Stimulated activated CD4-positive, alpha-beta T cell treated with anti-CD3 and anti-CD28 coated beads, TNF-alpha, amount 100 ng/mL, for 4 hours (primary cell): ENCODE results near the gene LY6G6C.
A peak's percentile ranks its signal among the peaks of the same experiment; 100 is the strongest.

Experiments
- DNase-seq, 3 experiments: peaks; one replicate each; pipeline ENCODE4 v3.0.0-alpha.2; 2020; ENCODE audit warnings: low read depth in 3 of 3

LY6G6C gene

DNA sequence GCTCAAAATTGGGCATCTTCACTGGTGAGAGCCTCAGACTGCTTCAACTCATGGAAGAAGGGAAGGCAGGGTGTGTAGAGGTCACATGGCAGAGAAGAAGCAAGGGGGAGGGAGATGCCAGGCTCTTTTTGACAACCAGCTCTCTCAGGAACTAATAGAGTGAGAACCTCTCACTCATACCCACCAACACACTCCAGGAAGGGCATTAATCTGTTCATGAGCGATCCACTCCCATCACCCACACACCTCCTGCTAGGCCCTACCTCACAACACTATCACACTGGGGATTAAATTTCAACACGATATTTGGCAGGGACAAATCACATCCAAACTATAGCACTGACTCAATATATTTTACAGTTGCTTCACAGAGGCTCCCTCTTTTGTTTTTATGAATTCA, 20.3 kb upstream of the LY6G6C start:
- no peak for DNase-seq

DNA sequence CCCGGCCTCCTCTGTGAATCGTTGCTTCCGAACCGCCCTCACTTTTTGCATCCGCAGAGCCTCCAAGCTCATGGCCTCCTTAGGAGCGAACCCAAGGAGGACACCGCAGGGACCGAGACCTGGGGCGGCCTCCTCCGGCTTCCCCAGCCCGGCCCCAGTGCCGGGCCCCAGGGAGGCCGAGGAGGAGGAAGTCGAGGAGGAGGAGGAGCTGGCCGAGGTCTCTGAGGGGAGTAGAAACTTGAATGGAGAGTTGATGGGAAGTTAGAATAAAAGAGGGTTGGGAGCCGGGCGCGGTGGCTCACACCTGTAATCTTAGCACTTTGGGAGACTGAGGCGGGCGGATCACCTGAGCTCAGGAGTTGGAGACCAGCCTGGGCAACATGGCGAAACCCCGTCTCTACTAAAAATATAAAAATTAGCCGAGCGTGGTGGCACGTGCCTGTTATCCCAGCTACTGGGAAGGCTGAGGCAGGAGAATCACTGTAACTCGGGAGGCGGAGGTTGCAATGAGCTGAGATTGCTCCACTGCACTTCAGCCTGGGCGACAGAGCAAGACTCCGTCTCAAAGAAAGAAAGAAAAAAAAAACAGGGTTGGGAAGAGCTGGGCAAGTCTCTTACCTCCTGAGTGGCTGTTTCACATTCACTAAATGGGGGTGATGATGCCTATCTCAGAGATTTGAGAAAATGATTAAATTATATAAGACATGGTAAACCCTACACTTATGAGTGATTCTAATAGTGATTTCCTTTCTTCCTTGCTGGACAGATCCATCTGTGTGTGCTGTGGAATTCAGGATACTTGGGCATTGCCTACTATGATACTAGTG, 19.1 kb upstream of the LY6G6C start:
- DNase-seq, result peak in 1 of 3 experiments; percentile 26

DNA sequence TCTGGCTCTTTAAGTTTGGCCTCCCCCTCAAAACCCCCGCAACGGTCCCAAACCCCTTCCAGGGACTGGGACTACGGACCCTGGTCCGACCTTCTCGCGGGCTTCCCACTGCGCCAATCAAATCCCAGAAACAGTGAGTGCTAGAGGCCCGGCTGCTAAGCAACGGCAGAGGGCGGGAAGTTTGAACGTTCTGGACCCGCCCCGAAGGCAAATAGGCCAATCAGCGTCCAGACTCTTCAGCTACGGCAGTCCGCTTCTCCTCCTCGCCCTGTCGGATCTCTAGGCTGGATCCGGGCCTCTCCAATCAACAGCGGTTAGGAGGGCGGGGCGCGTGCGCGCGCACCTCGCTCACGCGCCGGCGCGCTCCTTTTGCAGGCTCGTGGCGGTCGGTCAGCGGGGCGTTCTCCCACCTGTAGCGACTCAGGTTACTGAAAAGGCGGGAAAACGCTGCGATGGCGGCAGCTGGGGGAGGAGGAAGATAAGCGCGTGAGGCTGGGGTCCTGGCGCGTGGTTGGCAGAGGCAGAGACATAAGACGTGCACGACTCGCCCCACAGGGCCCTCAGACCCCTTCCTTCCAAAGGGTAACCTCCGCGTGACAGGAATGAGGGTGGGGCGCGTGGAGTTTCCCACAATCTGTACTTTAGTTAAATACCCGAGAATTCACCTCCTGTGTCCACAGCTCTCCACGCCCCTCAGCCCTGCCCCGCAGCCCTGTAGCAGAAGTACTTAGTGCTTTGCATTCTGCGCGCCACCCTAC, 18.3 kb upstream of the LY6G6C start, which contains the start of gene MSH5:
MSH5 (plus strand) TSS at position 367 of the 758 bp plus-strand sequence. CDS start 462 bp downstream, outside the sequence.
- peak; percentile 87 to 91 (median 88) for DNase-seq

DNA sequence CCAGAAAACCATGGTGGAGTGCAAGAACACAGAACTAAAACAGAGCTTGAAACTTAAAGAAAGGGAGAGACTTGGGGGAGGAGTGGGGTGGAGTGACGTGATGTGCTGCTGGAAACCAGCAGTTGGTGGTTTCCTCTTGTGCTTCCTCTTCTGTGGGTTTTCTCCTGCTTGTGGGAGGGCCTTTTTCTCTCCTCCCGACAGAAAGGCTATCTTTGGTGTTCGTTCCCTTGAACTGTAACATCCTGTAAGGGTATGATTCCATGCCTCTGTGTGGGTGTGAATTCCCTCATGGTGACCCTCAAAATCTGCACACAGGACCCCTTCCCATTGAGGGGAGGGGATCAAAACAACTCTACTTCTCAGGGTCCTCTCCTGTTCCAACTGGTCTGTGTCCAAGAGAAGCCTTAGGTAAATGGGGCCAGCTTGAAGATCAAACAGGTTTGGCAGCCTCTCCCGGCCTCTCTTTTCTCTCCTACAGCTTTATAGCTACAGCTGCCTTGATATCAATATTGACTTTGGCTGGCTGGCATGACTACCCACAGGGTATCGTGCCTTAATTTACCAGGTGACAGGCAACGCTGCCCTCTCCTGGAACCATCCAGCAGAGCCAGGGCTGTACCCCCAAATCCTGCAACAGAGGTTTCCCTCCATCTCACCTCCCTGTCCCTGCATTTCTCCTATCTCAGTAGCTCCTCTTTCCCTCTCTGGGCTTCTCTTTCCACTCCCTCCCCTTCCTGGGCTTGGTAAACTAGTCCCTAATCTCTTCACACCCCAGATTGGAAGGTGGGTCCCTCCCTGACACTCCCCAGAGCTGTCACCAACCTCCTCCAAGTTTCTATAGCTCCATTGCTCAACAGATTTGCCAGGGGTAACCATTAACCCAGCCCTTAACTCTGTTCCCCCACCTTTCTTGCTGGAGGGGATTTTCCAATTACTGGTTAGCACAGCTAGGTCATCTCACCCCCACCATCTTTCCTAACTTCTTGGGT, 16.7 kb upstream of the LY6G6C start:
- DNase-seq, result peak; percentile 20 to 49 (median 43)

DNA sequence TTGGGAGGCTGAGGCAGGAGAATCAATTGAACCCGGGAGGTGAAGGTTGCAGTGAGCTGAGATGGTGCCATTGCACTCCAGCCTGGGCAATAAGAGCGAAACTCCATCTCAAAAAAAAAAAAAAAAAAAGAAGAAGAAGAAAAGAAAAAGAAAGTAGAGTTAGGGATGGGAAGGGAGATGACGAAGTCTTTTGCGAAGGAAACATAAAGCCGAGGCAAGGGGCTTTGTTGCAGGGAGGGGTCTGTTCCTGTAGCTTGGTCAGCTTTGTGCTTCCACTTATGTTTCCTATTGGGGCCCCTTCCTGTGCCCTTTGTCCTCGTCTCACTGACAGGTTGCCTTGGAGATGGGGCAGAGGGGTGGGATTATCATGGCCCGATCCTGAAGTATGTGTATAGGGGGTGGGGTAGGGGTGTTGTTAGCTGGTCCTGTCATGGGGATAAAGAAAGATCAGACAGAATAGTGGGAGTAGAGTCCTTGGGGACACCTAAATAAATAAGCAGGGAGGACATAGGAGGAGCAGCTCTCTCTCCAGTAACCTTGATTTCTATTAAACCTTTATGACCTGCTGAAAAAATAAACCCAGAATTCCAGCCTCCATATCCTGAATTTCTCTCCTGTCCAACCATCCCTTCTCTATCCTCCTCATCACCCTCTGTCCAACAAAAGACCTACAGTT, 15.9 kb upstream of the LY6G6C start:
- no peak for DNase-seq

DNA sequence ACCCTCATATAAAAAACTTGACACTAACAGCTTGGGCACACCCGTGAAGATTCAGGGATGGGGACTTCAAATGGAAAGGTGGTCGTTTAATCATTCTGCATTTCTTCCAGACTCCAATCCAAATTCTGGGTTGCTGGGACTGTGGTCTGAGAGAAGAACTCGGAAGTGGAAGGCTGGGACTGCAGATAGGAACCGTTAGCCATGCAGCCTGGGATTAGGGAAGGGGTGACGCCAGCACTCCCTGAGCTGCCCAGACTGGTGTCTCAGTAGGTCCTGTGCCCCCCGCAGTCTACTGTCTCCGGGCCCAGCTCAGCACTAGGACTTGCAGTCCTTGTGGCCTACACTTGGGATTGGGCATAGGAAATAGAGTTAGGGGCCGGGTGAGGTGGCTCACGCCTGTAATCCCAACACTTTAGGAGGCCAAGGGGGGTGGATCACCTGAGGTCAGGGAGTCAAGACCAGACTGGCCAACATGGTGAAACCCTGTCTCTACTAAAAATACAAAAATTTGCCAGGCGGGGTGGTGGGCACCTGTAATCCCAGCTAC, 15.3 kb upstream of the LY6G6C start:
- no peak for DNase-seq

DNA sequence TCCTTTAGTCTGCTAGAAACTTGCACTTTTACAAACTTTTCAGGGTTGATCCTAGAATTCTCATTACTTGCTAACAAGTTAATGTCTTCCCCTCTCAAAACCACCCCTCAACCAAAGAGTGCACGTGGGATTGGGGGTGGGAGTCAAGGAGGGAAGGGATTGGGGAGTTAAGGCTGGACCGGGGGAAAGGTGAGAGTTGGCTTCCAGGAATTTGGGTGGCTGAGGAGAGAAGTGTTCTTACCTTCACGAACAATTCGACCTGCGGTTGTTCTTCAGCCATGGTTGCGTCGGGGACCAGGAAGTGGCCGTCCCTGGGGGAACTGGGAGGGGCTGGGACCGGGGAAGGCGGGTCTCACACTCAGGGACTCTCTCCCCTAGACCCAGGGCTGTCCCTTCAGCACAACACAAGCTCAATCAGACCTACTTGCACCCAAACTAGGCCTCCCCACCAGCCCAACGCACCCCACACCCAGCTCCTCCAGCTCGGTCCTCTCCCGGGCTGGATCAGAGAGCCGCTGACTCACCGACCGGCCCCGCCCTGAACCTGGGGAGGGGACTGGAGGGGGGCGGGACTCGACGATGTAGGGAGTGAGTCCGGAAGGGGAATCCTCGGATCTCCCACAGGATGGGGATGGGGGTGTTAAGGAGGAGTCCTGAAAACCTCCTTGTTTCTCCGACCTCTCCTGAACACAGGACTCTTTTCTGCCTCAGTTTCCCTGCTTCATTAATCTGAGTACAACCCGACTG, 14.6 kb upstream of the LY6G6C start, which contains the start of gene CLIC1:
CLIC1 (minus strand) TSS at position 510 of the 747 bp plus-strand sequence; CDS start at position 280, 230 bp downstream.
- DNase-seq, result peak; percentile 65 to 69 (median 67)

DNA sequence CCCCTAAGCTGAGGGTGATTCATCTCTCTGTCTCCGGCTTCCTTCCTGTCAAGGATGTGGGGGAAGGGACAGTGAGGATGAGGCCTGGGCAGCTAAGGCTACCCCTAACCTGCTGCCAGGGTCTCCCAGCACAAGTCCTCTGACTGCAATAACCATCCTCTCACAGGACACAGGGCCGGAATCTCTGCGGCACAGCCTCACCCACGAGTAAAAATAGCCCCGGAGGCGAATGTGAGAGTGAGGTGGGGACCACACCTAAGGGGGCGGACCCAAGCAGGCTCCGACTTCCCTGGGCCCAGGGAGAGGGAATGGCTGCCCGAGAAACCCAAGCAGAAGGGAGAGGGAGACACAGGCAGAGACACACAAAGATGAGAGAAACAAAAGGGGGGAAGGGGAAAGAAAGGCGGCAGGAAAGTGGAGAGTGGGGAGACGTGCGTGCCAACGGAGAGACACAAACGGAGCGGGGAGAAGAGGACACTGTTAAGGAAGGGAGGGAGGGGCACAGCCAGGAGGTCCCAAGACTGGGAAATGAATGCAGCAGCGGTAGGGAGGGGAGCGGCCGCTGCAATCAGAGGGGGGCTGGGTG, 13.4 kb upstream of the LY6G6C start:
- peak in 1 of 3 experiments; percentile 33 for DNase-seq

DNA sequence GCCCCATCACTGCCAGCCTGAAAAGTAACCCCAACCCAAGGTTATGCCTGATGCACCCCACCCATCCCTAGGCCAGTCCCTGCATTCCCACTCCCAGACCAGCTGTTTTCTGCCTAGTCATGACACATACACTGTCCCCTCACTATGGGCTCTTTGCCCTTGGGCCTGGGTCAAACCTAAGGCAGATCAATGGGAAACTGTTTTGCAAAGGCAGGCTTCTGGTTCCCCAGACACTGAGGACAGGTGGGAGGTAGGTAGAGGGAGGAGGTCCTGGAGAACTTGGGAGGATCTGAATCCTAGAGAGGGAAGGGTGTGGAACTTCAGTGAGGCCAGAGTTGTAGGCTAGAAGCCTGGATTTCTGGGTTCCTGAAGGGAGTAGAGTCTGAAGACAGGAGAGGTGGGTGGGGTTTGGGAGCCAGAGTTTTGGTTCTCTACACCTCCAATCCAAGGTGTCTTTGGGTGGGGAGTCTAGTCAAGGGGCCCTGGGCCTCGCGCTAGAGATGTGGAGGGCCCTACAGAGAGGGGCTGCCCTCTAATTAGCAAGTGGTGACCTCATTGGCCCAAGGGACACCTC, 12.8 kb upstream of the LY6G6C start:
- no peak for DNase-seq

DNA sequence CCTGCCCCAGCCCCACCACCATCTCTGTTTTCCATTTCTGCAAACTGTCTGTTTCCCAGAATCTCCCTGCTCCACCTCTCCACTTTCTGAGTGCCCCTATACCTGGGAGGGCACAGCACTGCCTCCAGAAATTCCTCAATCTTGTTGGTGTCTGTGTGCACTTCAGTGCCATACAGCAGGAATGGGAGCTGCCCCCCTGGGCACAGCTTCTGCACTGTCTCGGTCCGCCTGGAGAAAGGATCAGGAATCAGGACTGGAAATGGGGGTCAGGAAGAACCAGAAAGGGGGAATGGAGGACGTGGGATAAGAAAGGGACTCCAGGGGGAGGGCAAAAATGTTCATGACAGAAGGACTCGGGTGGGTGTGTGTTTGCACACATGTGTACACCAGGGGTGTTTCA, 12.2 kb upstream of the LY6G6C start:
- no peak for DNase-seq

DNA sequence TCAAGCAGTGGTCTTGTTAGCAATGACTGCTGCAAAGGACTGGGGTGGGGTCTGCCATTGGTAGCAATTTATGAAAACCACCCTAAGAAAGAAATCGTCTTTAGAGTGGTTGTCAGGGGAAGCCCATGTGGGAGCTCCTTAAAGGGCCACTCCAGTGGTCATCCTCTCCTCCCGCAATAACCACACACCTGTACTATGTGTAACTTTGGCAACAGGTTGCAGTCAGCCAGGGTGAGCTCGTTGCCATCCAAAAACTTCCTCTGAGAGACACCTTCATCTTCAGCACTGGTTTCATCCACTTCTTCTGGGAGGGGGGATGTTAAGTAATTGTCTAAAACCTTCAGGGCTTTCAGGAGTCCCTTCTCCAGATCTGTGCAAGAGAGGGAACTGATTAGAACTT, 10.5 kb upstream of the LY6G6C start:
- no peak for DNase-seq

DNA sequence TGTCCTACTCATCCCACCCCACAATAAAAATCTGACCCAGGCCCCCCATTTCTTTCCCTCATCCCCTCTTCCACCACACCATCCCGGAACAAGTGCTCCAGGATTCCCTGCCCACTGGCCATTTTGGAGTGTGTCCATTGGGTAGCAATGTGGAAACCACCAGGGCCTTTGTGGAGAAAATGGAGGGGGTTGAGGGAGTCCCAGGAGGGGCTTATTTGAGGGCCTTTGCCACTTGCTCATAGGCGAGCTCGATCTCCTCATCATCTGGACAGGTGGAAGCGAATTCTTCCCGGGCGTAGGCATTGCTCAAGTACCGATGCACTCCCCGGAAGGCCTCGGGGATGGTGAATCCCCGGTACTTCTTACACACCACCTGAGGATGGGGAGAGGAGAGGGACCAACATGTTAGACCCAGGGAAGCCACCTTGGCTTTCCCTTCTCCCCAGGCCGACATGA, 9.1 kb upstream of the LY6G6C start:
- no peak for DNase-seq

DNA sequence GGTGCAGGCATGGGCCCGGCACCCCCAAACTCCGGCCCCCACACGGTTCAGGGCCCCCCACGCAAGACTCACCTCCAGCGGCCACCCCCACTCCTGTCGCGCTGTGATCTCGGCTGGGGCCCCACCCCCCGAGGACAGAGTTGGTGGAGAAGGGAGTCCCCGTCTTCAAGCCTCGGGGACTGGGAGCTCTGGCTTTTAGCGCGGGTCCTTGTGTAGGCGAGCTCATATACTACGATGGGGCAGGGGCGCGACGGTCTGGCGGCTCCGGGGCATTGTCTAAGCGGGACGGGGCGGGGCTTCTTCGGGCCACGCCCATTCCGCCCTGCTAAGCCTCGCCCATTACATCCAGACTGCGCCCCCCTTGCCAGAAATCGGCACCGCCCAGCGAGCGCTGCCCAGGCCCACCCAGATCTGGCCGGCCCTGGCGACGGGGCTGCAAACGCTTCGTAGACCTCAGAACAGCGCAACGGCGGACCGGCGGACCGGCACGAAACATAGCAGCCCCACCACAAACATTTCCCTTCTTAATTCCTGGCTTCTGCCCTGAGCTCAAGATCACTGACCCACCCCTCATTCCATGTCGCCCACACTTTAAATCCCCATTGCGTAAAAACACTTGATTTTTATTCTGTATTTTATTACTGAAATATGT, 8.6 kb upstream of the LY6G6C start:
- DNase-seq, result peak in 2 of 3 experiments; percentile 45 to 62

DNA sequence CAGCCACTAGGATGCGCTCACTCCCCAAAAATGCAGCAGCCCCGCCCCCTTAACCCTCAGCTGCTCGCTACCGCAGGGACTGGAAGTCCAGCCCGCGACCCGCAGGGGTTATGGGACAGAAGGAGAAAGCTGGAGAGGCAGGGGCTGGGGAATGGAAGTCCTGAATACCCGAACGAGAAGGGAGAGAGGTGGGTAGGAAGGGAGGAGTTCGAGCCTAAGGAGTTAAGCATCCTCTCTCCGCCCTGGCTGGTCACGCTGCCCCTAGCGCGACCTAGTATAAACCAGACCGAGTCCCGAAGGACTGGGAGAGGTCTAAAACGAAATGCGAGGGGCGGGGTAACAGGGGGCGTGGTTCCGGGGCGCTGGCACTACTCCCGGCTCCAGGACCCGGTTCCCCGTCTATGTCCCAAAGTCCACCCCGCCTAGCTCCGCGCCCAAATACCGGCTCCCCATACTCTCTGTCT, 8.0 kb upstream of the LY6G6C start:
- peak; percentile 63 to 68 (median 66) for DNase-seq

DNA sequence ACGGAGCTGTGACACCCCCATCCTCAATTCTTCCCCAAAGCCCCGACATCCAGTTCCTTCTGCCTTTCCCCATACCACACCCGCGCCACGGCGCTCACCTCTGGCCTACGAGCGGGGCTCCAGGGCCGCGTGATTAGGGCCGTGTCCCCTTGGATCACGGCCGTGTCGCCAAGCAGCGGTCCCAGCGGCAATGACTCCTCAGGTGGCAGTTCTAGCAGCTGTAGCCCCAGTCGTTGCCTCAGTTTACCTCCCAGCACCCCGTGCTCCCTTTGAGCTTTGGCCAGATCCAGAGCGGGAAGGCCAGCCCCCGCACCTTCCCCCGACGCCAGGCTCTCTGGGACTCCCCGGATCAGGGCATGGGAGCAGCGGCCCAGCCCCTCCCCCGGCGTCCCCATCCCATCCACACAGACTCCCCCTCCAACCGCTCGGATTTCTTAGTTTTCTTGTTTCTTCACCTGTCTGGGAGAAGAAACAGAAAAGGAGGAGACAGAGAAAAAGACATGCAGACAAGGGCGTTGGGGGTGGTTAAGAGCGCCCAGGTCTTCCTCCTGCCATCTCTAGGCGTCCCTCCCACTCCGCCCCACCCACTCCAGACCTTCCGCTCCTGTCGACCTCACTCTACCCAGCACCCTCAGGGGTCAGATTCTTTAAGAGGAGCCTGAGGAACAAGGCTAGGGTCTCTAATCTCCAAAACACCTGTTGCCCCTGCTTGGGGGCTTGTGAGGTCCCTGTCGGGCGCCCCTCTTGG, 7.4 kb upstream of the LY6G6C start, which contains the start of gene DDAH2:
DDAH2 (minus strand) TSS at position 533 of the 748 bp plus-strand sequence; CDS start at position 395, 138 bp downstream.
- no peak for DNase-seq

DNA sequence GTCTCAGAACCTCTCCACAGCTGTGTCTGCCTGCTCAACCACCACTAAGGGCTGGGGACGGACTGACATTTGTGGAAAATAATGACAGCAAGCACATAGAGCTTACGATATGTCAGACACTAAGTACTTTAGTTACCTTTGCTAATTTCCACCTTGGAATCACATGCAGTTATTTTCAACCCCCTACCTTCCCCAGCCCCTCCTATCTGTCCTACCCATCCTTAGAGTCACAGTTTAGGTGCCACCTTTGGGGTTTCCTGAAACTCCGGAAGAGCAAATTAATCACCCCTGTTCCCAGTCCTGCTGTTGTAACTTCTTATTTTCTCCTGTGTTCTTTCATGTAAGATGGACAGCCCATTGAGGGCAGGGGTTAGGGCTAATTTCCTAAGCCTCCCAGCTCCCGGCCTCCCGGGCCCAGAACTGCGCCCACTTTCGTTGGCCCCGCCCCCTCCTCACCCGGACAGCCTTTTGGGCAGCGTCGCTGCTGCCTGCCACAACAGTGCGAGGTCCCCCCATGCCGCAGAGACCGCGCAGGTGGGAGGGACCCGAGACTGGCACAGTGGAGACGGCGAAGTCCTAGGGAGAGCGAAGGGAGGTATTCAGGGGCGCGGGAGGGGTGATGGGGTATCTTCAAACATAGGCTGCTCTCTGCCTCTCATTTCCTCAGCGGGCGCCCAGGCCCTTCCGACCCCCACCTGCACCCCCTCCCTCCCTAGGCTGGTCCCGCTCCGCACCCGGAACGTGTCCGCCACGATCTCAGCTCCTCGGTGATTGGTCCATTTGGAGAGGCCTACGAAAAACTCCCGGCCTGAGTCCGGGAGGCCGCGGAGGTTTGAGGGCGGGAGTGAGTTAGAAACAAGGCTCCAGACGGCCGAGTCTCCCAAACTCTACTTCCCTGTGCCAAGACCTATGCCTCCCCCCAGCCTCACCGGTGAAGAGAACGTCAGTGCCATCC, 6.4 kb upstream of the LY6G6C start:
- no peak for DNase-seq
